ENCODE measurements around the gene SULT1C2.

The SULT1C2 gene

DNA sequence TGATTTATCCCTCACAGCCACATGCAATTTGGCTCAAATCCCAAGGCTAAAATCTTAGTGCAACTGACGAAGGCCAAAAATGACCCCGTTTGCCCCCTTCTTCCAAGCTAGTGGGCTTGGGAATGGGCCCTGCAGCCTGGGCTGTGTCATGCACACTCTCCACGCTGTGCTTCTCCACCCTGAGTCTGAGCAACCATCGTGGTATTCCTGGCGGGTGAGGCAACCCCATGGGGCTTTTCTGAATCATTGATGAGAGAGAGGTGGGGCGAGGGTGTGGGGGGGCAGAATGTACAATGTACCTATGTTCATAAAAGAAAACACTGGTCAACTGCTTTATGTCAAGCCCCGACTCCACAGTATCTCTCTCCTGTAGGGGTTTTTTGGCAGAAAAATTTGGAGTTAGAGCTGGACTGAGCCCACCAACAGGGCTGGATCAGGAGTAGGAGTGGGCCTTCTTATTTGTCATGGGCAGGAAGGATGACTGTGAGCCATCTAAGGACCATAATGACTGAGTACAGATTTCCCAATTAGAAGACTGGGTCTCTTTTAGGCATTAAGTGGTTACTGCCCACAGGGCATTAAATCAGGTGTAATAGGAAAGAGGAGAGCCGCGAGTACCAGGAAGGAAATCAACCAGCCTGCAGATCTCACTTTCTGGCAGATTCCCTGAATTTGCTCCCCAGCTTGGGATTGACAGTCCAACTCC is 8.9 kb downstream of the SULT1C2 start:
- peak; percentile 72 for DNase-seq

DNA sequence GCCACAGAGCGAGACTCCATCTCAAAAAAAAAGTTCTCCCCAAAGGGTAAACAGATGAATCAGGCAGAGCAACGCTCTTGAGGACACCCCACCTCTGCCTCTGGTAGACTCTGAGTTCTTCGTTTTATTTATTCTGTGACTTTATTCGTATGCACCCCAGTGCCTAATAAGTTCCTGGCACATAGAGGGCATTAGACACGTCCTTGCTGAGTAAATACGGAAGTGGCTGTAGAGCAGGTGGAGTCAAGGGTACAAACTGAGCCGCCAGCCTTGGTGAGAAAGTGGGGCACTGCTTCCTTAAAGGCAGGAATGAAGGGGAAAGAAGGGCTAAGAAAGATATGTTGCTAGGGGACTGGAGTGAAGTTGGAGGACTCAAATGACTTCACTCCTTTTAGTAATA is 12.9 kb downstream of the SULT1C2 start:
- no peak for DNase-seq

DNA sequence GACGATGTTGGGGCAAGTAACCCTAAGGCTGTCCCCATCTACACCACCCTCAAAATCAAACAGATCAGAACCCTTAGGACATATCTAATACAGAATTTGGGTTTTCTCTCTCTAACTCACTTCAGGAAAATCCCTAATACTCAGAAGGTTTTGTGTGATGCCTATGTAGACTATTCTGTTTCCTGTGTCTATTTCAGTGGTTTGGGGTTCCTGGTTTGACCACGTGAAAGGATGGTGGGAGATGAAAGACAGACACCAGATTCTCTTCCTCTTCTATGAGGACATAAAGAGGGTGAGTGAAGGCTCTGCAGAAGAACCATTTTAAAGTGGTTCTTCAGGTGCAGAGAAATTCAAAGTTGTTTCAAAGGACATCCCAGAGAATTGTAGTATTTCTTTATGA is 16.3 kb downstream of the SULT1C2 start:
- DNase-seq = no peak

DNA sequence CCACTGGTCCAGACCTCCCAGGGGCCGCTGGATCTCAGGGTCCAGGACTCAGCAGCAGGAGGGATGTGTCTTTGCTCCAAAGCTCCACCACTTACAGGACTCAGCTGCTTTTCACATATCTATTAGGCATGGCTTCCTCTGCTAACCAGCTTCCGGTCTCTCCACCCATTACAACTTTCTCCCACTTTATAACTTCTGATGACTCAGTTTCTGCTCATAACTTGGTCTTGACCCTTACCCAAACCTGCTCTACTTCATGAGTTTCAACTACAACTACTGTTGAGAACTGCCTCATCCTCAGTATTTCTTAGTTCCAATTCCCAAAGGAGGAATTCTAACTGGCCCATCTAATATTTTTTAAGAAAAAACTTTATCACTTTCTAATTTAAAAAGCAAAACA is 17.2 kb downstream of the SULT1C2 start:
- DNase-seq = no peak

DNA sequence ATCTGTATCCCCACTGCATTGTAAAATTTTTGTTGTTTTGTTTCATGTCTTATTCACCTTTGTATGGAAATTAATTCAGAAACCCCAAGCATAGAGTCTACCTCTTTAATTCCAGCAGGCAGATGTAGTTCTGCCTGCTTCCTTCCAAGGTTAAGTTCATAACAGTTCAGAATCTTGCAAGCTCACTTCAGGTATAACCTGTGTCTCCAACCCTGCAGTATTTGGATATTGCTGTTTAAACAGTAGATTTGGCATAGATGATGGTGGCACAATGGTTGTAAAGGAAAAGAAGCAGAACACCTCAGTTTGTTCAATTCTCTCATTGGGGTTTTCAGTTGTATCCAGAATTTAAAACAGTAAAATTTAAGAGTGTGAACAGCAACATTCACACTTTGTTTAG is 21.2 kb downstream of the SULT1C2 start:
- no peak for DNase-seq

DNA sequence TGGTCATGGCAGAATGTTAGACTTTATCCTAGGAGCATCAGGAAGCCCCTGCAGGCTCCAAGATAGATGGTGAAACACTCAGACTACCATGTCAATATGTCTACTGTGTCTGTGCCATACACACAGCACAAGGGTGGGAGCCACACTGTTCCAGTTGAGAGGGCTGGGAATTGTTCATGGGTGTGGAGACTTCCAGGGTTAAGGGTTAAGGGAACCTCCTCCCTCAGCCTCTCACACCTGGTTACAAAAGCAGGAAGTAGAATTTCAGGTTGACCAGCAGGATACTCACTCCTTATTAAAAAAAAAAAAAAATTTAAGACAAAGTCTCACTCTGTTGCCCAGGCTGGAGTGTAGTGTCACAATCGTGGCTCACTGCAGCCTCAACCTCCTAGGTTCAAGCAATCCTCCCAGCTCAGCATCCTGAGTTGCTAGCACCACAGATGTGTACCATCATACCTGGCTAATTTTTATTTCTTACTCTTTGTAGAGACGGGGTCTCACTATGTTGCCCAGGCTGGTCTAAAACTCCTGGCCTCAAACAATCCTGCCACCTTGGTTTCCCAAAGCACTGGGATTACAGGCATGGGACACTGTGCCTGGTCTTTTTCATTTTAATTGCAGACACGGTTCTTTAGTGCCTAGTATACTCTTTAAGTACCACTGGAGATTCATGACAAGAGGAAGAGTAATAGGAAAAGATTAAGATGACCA is 26.0 kb downstream of the SULT1C2 start:
- DNase-seq = no peak

DNA sequence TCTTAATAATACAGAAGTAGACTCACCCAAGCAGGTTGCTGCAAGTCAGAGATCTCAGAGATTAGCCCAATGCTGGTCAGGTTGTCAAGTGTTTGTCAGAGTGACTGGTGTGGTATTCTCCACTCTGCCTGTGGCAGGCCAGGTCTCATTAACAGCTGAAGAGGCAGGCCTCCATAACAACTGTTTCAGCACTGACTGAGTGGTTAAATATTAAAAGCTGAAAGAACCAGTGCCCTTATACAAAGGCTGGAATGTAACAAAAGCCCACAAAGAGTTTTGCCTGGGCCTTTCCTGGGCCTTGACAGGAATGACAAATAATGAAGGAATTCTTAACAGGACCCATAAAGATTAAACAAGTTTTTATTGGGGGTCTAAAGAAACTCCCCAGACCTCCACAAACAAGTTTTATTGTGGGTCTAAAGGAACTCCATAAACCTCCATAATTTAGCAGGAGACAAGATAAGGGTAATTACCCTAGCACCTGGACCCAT is 26.8 kb downstream of the SULT1C2 start:
- peak; percentile 12 for DNase-seq

DNA sequence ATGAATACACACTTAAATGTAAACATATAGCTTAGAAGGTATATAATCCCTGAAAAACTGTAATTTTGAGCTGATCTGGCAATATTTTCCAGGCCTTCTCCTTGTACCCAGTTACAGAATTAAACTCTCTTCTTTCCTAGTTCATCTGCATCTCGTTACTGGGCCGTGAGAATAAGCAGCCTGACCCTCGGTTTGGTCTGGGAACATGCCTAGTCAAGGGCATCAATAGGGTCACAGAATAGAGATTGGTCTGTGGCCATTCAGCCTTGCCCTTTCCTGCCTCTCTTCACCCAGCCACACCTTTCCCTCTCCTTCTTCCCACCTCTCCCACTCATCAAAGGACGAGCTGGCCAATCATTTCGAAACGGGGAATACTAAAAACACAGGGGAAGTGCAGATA is 27.3 kb downstream of the SULT1C2 start:
- no peak for DNase-seq

DNA sequence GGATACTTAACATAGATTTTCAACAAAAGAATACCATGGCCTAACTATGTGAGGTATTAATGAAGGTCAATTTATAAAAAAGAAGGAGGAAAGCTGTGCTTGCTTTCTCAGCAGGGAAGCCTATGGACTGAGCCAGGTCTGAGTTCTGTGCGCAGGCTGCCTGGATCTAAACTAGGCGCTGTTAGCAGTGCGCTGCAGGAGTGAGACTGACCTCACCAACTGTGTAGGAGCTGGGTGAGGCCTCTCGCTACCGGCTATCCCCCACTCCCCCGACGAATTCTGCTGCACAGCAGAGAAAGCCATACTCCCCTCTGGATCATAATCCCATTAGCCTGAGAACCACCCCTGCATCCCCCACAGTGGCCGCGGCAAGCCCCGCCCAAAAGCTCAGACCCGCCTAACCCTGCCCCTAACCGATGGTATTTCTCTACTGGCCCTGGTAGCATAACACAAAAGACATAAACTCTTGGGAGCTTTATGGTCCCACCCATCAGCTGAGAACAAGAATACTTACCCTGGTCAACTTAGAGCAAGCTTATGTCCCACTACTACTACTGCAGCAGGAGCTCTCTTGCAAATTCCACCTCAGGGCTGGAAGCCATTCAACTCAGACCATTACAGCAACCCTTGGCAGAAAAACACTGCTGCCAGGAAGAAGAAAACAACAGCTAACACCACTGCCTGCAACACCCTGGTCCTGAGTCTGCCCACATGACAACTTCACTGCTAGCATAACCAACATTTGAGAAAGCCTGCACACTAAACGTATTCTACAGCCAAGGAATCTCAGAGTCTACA is 28.0 kb downstream of the SULT1C2 start:
- no peak for DNase-seq

DNA sequence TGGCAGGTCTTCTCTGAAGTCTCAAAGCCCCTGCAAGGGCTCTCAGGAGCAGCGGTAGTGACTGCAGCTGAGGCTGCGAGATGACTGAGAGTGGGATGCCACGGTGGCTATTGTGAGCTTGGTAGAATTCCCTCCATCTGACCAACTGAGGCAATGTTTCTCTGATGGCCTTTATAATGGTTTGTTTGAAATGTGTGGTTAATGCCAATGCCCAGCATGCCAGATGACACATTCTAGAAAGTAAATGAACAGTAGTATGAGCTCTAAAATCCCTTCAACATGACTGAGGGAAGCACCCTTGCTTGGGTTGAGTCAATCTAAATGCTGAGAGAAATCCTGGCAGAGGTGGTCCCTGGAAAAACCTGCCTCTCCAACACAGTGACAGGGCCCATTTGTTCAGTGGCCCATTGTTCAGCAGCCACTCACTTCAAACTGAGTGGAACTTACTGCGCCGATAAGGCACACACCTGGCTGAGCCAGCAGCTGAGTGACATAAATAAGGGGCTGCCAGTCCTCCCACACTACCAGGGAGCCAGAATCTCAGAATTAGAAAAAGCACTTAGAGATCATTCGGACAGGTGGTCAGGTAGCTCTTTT is 31.7 kb downstream of the SULT1C2 start:
- no peak for DNase-seq

DNA sequence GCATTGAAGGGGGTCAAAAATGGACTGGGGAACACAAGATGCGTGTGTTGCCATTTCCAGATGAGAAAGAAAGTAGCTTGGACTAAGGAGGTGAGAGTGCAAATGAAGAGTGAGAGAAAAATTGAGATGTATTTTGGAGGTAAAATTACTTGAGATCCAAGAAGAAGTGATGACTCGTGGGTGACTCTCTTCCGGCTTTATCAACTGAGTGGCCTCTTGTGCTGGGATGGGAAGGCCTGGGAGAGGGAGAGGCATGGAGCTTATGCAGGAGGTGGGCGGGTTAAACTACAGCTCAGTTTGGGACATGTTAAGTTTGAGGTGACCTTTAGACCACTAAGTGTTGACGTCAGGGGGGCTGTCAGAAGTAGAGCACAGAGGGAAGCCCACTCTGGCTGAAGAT is 34.9 kb downstream of the SULT1C2 start:
- peak; percentile 40 for DNase-seq

DNA sequence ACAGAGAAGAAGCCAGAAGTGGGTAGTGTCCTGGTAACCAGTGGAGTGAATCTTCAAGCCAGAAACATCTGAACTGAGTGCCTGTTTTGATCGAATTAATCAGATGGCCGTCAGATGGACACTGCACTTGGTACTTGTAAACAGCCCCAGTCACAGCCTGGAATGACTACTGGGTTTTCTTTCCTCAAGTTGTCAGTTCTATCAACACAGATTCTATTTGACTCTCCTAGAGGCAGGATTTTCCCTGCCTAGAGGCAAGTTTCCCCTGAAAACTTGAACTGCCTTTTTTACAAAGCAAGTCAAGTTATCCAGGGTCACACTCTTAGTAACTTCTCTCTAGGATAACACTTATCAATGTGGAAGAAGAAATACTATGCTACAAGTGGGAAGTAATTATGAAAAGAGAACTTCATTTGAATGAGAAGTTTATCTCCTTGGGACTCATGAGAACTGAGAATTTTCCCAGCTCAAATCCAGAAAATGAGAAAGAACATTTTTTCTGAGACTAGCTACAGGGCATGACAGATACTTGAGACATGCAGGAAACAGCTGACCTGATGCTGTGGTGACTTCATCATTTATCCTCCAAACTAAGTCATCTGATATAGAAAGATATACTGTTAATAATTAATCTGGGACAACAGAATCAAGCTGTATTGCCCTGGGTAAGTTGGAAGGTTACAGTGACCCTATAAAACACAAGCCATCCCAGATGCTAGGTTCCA is 36.0 kb downstream of the SULT1C2 start:
- peak; percentile 66 for DNase-seq

DNA sequence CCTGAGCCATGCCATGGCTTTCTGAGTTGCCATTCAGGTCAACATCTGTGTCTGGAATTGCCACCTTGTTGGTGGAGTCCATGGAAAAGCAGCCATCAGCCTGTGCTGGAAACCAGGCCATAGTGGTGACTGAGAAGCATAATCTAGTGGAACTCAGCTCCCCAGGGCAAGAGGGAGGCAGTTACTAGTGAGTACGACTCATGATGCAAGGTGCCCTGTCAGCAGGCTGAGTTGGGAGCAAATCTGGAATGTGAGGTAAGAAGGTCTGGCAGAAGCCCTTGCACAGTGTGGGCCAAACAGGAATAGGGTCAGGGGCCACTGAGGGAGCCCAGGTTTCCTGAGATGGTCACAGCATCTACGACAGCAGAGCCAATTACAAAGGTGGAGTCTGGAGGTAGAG is 37.1 kb downstream of the SULT1C2 start:
- peak; percentile 8 for DNase-seq

DNA sequence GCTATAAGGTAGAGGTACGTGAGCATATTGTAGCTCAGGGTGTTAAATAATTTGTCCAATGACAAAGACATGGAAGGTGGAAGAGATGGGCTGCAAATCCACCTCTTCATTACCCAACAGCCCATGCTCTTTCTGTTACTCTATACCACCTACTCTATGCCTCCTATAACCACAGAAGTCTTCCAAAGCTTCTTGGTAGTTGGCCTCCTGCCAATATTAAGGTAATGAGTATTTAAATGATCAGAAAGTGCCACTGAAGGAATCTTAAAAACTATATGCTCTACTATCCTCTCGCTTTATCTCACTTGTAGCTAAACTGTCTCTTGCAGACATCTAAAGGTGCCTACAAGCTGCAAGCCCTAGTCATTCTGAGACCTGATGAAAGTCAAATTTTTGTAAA is 41.1 kb downstream of the SULT1C2 start:
- no peak for DNase-seq

DNA sequence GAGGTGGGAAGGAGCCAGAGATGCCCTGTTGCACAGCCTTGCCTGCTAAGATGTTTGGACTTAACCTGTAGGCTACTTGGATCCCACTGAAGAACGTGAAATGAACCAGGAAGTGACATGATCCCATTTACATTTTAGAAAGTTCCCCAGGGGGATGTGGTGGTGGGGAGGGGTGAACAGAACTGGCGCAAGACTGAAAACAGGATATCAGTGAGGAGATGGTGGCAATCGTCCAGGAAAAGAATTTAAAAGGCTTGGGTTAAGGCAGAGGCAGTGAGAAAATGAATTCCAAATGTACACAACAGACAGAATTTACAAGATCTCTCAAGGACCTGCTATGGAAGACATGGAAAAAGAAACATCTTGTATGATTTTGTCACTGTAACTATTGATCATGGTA is 42.3 kb downstream of the SULT1C2 start:
- peak; percentile 82 for DNase-seq

DNA sequence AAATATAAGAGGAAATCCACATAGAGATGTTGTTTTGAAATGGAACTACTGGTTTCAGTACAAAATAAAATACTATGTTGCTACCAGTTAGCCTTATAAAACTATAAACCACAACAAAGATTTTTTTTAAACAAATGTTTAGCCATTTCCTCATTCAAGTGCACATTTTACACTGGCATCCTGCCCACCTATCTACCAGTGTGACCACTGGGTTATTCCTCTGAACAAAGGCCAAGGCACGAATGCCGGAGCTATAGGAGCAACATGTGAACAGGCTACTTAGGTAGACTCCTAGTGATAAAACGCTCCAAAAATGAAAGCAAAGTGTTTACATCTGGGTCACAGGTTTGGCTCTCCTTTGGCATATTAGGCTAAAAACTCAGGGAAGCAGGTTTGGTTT is 57.3 kb downstream of the SULT1C2 start:
- DNase-seq = no peak

DNA sequence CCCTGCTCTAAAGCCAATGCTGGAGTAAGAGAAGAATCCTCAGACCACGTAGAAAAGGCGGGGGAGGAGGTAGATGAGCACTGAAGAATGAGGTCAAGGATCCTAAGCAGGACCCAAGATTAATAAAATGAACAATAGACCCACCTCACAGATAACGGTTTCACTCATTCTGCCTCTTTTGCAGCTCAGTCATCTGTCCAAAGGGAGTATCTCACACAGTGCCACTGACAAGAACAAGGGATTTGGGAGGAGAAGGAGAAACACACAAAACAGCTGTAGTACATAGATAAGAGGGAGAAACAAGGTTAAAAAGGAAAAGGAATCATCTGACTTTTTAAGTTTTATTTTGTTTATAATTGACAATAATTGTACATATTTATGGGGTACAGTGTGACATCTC is 58.1 kb downstream of the SULT1C2 start:
- no peak for DNase-seq

DNA sequence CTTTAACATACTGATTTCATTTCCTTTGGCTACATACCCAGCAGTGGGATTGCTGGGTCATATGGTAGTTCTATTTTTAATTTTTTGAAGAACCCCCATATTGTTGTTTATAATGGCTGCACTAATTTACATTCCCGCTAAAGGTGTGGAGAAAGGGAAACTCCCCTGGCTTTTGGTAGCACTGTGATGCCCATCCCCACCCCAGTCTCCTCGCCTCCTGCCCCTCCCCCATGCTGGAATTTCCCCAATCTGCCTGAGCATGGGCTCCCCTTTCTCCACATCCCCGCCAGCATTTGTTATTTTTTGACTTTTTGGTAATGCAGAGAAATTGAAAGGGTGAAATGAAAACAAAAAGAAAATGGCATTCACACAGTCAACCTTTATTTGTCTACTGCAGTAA is 59.1 kb downstream of the SULT1C2 start:
- DNase-seq = no peak

DNA sequence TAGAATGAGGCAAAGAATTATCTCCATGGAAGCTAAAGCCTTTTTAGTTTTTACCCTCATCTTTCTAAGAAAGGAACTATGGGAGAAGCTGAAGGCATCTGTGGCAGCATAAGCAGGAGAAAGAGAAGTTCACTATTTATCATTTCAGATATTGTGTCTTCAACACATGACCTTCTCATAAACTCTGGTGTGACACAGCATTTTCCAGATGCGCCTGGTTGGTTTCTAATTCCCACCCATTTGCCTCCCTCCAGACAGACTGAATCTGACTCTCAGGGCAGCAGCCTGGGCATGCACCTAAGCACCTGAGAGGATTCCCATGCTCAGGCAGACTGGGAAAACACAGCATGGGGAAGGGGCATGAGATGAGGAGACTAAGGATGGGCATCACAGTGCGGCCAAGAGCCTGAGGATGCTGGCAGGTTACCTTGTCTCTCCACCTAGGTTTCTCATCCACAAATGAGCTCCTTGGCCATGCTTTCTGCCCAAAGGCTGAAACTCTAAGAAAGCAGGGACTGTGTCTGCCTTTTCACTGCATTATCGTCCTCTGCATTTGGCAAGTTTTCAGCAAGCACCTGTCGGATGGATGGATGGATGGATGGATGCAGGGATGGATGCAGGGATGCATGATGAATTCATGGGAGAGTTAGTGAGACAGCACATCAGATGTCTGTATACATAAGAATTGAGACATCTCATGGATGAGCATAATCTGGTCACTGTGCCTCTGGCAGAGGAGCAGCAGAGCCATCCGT is 60.3 kb downstream of the SULT1C2 start:
- no peak for DNase-seq

DNA sequence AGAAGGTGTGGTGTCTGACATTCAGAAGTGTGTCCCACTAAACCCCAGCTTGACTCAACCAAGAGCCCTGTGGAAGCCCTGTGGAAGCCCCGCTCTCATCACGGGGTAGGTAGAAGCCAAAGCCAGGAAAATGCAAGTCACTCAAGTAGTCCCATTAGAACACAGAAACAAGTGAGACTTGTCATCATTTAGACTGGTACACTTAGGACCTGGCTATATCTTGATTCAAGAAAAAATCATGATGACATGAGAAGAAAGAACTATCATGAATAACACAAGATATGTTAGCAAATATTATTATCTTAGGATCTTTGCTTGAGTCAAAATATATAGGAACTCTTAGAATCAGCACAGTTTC is 60.9 kb downstream of the SULT1C2 start:
- DNase-seq = no peak

DNA sequence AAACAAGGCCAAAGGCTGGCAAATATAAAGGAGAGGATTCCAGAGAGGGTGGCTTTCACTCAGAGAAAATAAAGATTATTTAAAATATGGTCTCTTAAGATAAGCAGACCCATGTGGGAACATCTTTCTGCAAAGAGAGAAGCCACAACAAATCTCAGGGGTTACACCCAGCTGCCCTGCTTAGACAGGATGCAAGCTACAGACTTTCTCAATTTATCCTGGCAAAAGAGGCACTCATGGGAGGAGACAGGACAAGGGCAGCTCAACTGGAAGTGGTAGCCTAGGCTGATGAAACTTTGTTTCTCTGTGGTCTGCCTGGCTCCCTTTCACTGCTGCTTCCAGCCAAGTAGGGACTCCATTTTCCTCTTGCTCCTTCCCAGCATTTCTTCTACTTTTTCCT is 63.2 kb downstream of the SULT1C2 start:
- peak; percentile 46 for DNase-seq

DNA sequence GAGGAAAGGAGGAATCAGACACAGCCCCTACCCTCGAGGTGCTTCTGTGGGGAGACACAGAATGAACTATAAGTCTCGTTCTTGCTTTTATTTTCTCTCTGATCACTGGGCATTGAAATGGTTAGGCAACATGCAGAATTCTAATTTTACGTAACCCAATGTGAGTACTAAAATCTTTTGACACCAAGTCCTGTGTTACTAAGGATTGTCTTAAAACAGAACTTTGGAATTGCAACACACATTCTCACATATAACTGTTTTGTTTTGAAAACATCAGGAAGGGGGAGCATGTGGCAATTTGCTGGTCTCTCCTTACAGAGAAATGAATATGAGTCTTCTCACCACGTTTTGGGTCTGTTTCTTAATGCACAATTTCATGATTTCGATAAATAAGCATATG is 65.4 kb downstream of the SULT1C2 start:
- no peak for DNase-seq

Data from fibroblast of skin of scalp (primary cell).